SU-DHL-6 (cell line): ENCODE measurements around the gene DDI1.

Experiments used
- H2AFZ ChIP-seq: fragments of 200-600 bp; sonication (generic); 2 replicates; pipeline ENCODE4 v1.6.1; 2014; ENCODE audit warnings: low read depth, mild to moderate bottlenecking, moderate library complexity, mixed read lengths, antibody characterized with exemption, low read length; ENCODE audit not compliant: severe bottlenecking
- H3F3A ChIP-seq: fragments of 200-600 bp; shearing (Covaris generic); 2 replicates; pipeline ENCODE4 v1.6.0; 2016; ENCODE audit warnings: antibody characterized with exemption, mild to moderate bottlenecking; ENCODE audit not compliant: insufficient read depth
- H3K27ac ChIP-seq: fragments of 200-600 bp; sonication (generic); 2 replicates; pipeline ENCODE4 v1.5.1; 2016; ENCODE audit warnings: low read depth, mild to moderate bottlenecking, low read length, moderate library complexity, mixed read lengths
- H3K27me3 ChIP-seq: fragments of 200-600 bp; sonication (generic), shearing (Covaris generic); 2 replicates; pipeline ENCODE4 v1.6.0; 2014; ENCODE audit warnings: mild to moderate bottlenecking, low read length
- H3K36me3 ChIP-seq: fragments of 200-600 bp; sonication (generic); 2 replicates; pipeline ENCODE4 v1.6.1; 2014; ENCODE audit warnings: mild to moderate bottlenecking, low read length, mixed read lengths
- H3K4me2 ChIP-seq: fragments of 300-600, 200-600 bp; shearing (Covaris generic), sonication (generic); 2 replicates; pipeline ENCODE4 v1.6.0; 2014; ENCODE audit warnings: low read length, low read depth, mild to moderate bottlenecking; ENCODE audit not compliant: poor library complexity, severe bottlenecking
- H3K4me3 ChIP-seq: fragments of 200-600 bp; sonication (generic); 2 replicates; pipeline ENCODE4 v1.5.1; 2014; ENCODE audit warnings: antibody characterized with exemption, low read length, mild to moderate bottlenecking, mixed read lengths; ENCODE audit not compliant: insufficient read depth, poor library complexity, severe bottlenecking
- H3K79me2 ChIP-seq: fragments of 200-600 bp; sonication (generic); 2 replicates; pipeline ENCODE4 v1.6.1; 2014; ENCODE audit warnings: mild to moderate bottlenecking, low read length, moderate library complexity; ENCODE audit not compliant: insufficient read depth
- H3K9ac ChIP-seq: fragments of 200-600 bp; sonication (generic); 2 replicates; pipeline ENCODE4 v1.7.0; 2014; ENCODE audit warnings: mild to moderate bottlenecking, low read length
- H3K9me2 ChIP-seq: fragments of 200-600 bp; sonication (generic); replicated peaks from 2 replicates; pipeline ENCODE4 v1.6.1; 2014; ENCODE audit warnings: low read length; ENCODE audit not compliant: insufficient read depth
- H3K9me3 ChIP-seq: fragments of 200-600 bp; sonication (generic); 2 replicates; pipeline ENCODE4 v1.6.1; 2014; ENCODE audit warnings: low read length, mixed read lengths; ENCODE audit not compliant: insufficient read depth
- H4K20me1 ChIP-seq: fragments of 200-600 bp; sonication (generic); 2 replicates; pipeline ENCODE4 v1.6.1; 2014; ENCODE audit warnings: low read depth, mild to moderate bottlenecking, antibody characterized with exemption, low read length, moderate library complexity, mixed read lengths
- EZH2phosphoT487 ChIP-seq: fragments of 200-600 bp; sonication (generic), shearing (Covaris generic); conservative IDR thresholded peaks from 2 replicates; pipeline ENCODE4 v1.6.1; 2018; ENCODE audit warnings: mild to moderate bottlenecking, antibody characterized with exemption, low read length, moderate library complexity, mixed read lengths
- TF ChIP-seq, protein P1 (sequence below): fragments of 200-600 bp; sonication (generic); IDR thresholded peaks from one replicate; pipeline ENCODE4 v1.5.1; 2017; ENCODE audit warnings: antibody characterized with exemption, mild to moderate bottlenecking, low read length, moderate library complexity; ENCODE audit not compliant: insufficient read depth, poor library complexity, severe bottlenecking

The DDI1 gene

DNA sequence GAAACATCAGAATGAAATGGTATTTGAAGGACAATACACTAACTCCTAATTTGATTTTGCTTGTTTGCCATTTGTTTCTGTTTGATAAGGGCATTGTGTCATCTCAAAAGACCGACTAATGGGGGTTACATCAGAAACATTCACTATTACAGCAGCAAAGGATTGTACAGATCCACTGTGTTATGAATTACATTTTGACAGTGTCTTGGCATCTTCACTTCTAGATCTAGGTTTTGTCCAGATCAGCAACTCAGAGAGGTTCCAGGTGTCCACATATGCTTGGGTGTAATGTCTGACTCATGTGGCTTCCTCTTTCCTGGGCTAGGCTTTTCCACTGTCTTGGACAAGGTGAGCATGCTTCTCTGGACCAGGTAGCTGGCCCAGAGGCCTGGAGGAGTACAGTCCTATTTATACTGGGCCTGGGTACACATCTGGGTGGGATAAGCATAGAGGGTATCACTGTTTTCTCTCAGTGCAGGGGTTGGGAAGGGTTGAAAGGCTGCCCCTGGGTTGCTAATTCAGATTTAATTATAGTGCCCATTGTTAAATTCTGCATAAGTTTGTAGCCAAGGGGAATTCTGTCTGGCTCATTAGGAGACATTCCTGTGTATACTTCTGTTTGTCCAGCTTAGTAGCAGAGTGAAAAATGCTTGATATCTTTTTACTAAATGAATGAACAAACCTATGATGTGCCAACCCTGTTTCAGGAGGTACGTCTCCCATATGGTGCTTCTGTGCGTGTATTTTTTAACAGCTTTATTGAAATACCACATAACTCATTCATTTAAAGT is 23.8 kb downstream of the DDI1 start:
- no peak overlapping the region for H2AFZ ChIP-seq
- no peak overlapping the region for H3K9ac ChIP-seq
- TF ChIP-seq EZH2phosphoT487, result no peak
- TF ChIP-seq, protein P1, sequence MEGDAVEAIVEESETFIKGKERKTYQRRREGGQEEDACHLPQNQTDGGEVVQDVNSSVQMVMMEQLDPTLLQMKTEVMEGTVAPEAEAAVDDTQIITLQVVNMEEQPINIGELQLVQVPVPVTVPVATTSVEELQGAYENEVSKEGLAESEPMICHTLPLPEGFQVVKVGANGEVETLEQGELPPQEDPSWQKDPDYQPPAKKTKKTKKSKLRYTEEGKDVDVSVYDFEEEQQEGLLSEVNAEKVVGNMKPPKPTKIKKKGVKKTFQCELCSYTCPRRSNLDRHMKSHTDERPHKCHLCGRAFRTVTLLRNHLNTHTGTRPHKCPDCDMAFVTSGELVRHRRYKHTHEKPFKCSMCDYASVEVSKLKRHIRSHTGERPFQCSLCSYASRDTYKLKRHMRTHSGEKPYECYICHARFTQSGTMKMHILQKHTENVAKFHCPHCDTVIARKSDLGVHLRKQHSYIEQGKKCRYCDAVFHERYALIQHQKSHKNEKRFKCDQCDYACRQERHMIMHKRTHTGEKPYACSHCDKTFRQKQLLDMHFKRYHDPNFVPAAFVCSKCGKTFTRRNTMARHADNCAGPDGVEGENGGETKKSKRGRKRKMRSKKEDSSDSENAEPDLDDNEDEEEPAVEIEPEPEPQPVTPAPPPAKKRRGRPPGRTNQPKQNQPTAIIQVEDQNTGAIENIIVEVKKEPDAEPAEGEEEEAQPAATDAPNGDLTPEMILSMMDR, result no peak
- H3K79me2 ChIP-seq, result no peaks in the 10 kb centered on the region; the same call in 1 of the 2 replicates
- H3K27ac ChIP-seq, result no peak overlapping the region
- H3K36me3 ChIP-seq, result no peaks in the 10 kb centered on the region
- H3K4me3 ChIP-seq, result no peak overlapping the region
- no peak overlapping the region for H3K4me2 ChIP-seq
- H3K9me3 ChIP-seq, result no peaks in the 10 kb centered on the region
- no peaks in the 10 kb centered on the region for H3F3A ChIP-seq
- no peaks in the 10 kb centered on the region for H3K9me2 ChIP-seq
- H4K20me1 ChIP-seq, result no peaks in the 10 kb centered on the region
- H3K27me3 ChIP-seq, result no peaks in the 10 kb centered on the region

DNA sequence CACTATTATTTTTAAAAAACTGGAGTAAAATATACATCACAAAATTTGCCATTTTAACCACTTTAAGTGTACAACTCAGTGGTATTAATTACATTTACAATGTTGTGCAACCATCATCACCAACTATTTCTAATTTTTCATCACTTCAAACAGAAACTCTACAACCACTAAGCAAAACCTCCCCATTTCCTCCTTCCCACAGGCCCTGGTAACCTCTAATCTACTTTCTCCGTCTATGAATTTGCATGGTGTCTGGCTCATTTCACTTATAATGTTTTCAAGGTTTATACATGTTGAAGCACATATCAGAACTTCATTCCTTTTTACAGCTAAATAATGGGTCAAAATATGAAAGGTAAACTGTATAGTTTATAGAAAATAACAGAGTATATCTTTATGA is 24.4 kb downstream of the DDI1 start:
- Histone ChIP-seq H3K79me2 (no peaks in the 10 kb centered on the region), H3K4me2 (no peak overlapping the region), H3K9me3 (no peaks in the 10 kb centered on the region), H2AFZ (no peak overlapping the region), H4K20me1 (no peaks in the 10 kb centered on the region), H3K9ac (no peak overlapping the region), H3K27ac (no peak overlapping the region), H3K36me3 (no peaks in the 10 kb centered on the region), H3K4me3 (no peak overlapping the region), H3K27me3 (no peaks in the 10 kb centered on the region), H3K9me2 (no peaks in the 10 kb centered on the region), H3F3A (no peaks in the 10 kb centered on the region)
- TF ChIP-seq, protein P1, result no peak
- TF ChIP-seq EZH2phosphoT487, result no peak

DNA sequence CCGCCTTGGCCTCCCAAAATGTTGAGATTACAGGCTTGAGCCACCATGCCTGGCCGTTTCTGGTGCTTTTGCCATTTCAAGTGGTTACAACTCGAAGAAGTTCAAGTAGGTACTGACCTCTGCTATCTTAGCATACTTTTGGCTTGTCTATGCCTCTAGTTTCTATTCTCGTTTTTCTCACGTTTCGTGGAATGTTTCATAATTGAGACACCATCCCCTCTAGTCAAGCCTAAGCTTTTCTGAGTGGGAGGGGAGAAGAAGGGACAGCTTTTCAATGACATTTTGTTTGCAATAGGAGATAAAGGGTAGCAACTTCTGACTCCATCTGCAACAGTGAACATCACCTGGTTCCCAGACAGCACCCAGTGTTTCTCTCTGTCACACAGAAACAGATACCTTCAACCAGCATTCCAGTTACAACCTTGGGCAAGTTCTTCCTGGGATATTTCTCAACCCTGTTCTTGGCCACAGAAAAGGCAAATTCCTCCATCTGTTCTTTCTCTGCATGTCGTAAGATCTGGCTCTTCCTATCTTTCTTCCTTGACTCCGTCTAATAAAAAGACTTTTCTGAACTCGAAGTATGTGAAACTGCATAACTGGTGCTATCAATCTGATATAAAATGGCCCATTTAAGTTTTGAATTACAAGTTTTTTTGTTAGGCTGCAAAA is 25.5 kb downstream of the DDI1 start:
- H3K9me3 ChIP-seq, result no peaks in the 10 kb centered on the region
- no peaks in the 10 kb centered on the region for H3K9me2 ChIP-seq
- H3K9ac ChIP-seq, result no peak overlapping the region
- H3K4me3 ChIP-seq, result no peak overlapping the region
- no peak overlapping the region for H3K27ac ChIP-seq
- no peaks in the 10 kb centered on the region for H3F3A ChIP-seq
- H3K27me3 ChIP-seq, result no peaks in the 10 kb centered on the region
- H2AFZ ChIP-seq, result no peak overlapping the region
- H3K4me2 ChIP-seq, result no peak overlapping the region
- TF ChIP-seq, protein P1, result no peak
- TF ChIP-seq EZH2phosphoT487, result no peak
- H3K79me2 ChIP-seq, result no peaks in the 10 kb centered on the region
- no peaks in the 10 kb centered on the region for H3K36me3 ChIP-seq
- no peaks in the 10 kb centered on the region for H4K20me1 ChIP-seq
